WTC11 (cell line): ENCODE data around the gene CYP2R1. TPM values are rescaled to one million over a fixed set of nuclear protein-coding genes. Genes with fewer than 3 reads are reported as not detected.

Source experiments
- ATAC-seq: fragments of 200-7000 bp; cut with Tn5 transposase; 2 replicates; pipeline ENCODE4 v1.10.0; 2021; ENCODE audit warnings: mild to moderate bottlenecking, moderate library complexity
- CTCF ChIA-PET: fragments of 300-600 bp; sonication (Branson Sonifier 250); formaldehyde crosslinking; loops from one replicate; lab custom pipeline; 2021; ENCODE audit warnings: antibody characterized with exemption; lab: Charles Lee
- POLR2A ChIA-PET: fragments of 350-600 bp; sonication (Branson Sonifier 250); formaldehyde crosslinking; loops from one replicate; lab custom pipeline; 2021; ENCODE audit warnings: antibody characterized with exemption; lab: Charles Lee
- DNase-seq: peaks from one replicate; pipeline ENCODE4 v3.0.0; 2021; ENCODE audit warnings: low spot score
- H3K27ac Mint-ChIP-seq: 2 replicates; pipeline ENCODE4 v1.8.0; 2021; ENCODE audit warnings: mixed read lengths
- H3K27me3 Mint-ChIP-seq: 2 replicates; pipeline ENCODE4 v1.8.0; 2021; ENCODE audit warnings: low read depth, mild to moderate bottlenecking, moderate library complexity, mixed read lengths
- H3K36me3 Mint-ChIP-seq: 2 replicates; pipeline ENCODE4 v1.8.0; 2021; ENCODE audit warnings: mixed read lengths
- H3K4me1 Mint-ChIP-seq: 2 replicates; pipeline ENCODE4 v1.8.0; 2022; ENCODE audit warnings: mixed read lengths
- H3K4me3 Mint-ChIP-seq: 2 replicates; pipeline ENCODE4 v1.8.0; 2021; ENCODE audit warnings: mild to moderate bottlenecking, moderate library complexity, mixed read lengths
- H3K9me3 Mint-ChIP-seq: 2 replicates; pipeline ENCODE4 v1.8.0; 2021; ENCODE audit warnings: mixed read lengths
- AR ChIP-seq: fragments of 250-450 bp; sonication (Bioruptor Pico); IDR thresholded peaks from 2 replicates; pipeline ENCODE4 v1.9.0; 2021; ENCODE audit warnings: mild to moderate bottlenecking
- CREM ChIP-seq: sonication (generic); formaldehyde crosslinking; IDR thresholded peaks from 2 replicates; pipeline ENCODE4 v1.8.1; 2022; ENCODE audit warnings: mild to moderate bottlenecking, missing genetic modification reagents, moderate library complexity
- ESRRA ChIP-seq: sonication (generic); formaldehyde crosslinking; IDR thresholded peaks from 2 replicates; pipeline ENCODE4 v1.8.1; 2022; ENCODE audit warnings: mild to moderate bottlenecking, missing genetic modification reagents, borderline replicate concordance
- JUN ChIP-seq: sonication (generic); formaldehyde crosslinking; IDR thresholded peaks from 2 replicates; pipeline ENCODE4 v1.8.0; 2023; ENCODE audit warnings: mild to moderate bottlenecking, missing genetic modification reagents
- SOX15 ChIP-seq: fragments of 250-450 bp; sonication (Bioruptor Pico); IDR thresholded peaks from 2 replicates; pipeline ENCODE4 v1.9.0; 2021; ENCODE audit warnings: mild to moderate bottlenecking
- ZBTB21 ChIP-seq: sonication (generic); formaldehyde crosslinking; IDR thresholded peaks from 2 replicates; pipeline ENCODE4 v1.8.1; 2023; ENCODE audit warnings: mild to moderate bottlenecking, missing genetic modification reagents, borderline replicate concordance
- ZMAT4 ChIP-seq: fragments of 250-450 bp; sonication (Bioruptor Pico); IDR thresholded peaks from 2 replicates; pipeline ENCODE4 v1.9.0; 2021; ENCODE audit warnings: mild to moderate bottlenecking
- ZNF263 ChIP-seq: sonication (generic); formaldehyde crosslinking; IDR thresholded peaks from 2 replicates; pipeline ENCODE4 v1.8.1; 2022; ENCODE audit warnings: low read depth, mild to moderate bottlenecking, moderate library complexity, missing genetic modification reagents
- ZNF423 ChIP-seq: fragments of 250-450 bp; sonication (Bioruptor Pico); IDR thresholded peaks from 2 replicates; pipeline ENCODE4 v2.1.2; 2022; ENCODE audit warnings: mild to moderate bottlenecking, moderate library complexity
- total RNA-seq: library from RNA; stranded (reverse); gene quantifications from 3 replicates; pipeline ENCODE4 v1.2.3, GENCODE V29; 2021

Gene CYP2R1
- total RNA-seq, 1 experiment from 2014 or later, result 14.9 TPM

DNA sequence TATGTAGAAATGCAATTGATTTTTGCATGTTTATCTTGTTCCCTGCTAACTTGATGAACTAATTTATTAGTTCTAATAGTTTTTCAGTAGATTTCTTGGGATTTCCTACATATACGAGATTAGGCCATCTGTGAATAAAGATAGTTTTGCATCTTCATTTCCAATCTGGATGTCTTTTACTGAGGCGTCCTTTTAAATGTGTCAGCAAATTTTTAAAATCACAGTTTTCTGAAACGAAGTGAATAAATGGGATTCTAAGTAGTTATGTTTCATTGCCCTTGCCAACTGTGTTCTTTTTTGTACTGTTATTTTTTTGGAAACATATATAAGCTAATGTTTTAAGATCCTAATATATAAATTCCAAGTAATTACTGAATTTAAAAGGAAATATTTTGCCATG is 50.0 kb downstream of the CYP2R1 start:
- DNase-seq (no peak), ATAC-seq (no peak)
- H3K27ac Mint-ChIP-seq, result no peak overlapping the region
- H3K36me3 Mint-ChIP-seq, result peaks cover 17% of the 10 kb centered on the region
- peaks cover 21% of the 10 kb centered on the region for H3K9me3 Mint-ChIP-seq
- TF ChIP-seq CREM (CRISPR knock-in tag) (no peak), JUN (CRISPR knock-in tag) (no peak), SOX15 (no peak), ZMAT4 (CRISPR knock-in tag) (no peak), ZNF263 (CRISPR knock-in tag) (no peak), ZNF423 (CRISPR knock-in tag) (no peak), ZBTB21 (CRISPR knock-in tag) (no peak)
- no peaks in the 10 kb centered on the region for H3K27me3 Mint-ChIP-seq
- H3K4me3 Mint-ChIP-seq, result no peak overlapping the region
- 0 out of 2 replicates have a peak, but pooled peaks cover 5% of the 10 kb centered on the region for H3K4me1 Mint-ChIP-seq
- ChIA-PET CTCF (no interaction called here), POLR2A (no interaction called here)

GRCh38 chr11:14835496-14836492 is 56.2 kb downstream of the CYP2R1 start:
- TF ChIP-seq AR (CRISPR knock-in tag) (no peak), ESRRA (no peak)
- ATAC-seq, result no peak
- Mint-ChIP-seq H3K36me3 (no peaks in the 10 kb centered on the region), H3K4me1 (no peaks in the 10 kb centered on the region), H3K4me3 (no peak overlapping the region), H3K27ac (no peak overlapping the region), H3K27me3 (no peaks in the 10 kb centered on the region), H3K9me3 (no peaks in the 10 kb centered on the region)
- POLR2A ChIA-PET, result interaction anchor here (0.6 kb wide), 1 partner anchor 163 kb away, joined by 3 read pairs; no protein-coding TSS in a partner anchor
- CTCF ChIA-PET, result no interaction called here
- DNase-seq, result no peak

Other genes starting within 250 kb of the CYP2R1 start
- gene PDE3B, start 248.4 kb downstream of the CYP2R1 start, total RNA-seq, result 9.4 to 9.6 TPM (median 9.5 TPM) in 3 replicates
- gene CALCA, start 80.1 kb upstream of the CYP2R1 start, total RNA-seq, result 0.41 to 0.62 TPM (median 0.42 TPM) in 3 replicates
- 3.2 to 4.1 TPM (median 3.3 TPM) in 3 replicates for gene CALCB, start 181.4 kb upstream of the CYP2R1 start, total RNA-seq
- 0.44 to 0.76 TPM (median 0.73 TPM) in 3 replicates for gene INSC, start 222.7 kb upstream of the CYP2R1 start, total RNA-seq